H1 (cell line): ENCODE measurements around the gene HNRNPA3. TPM values are rescaled to one million over a fixed set of nuclear protein-coding genes. Genes with fewer than 3 reads are reported as not detected.

Experiments used
- CTCF ChIA-PET: fragments of 300-600 bp; sonication (Branson Sonifier 250); formaldehyde crosslinking; loops from one replicate; lab custom pipeline; 2021; ENCODE audit not compliant: partially characterized antibody; lab: Charles Lee
- POLR2A ChIA-PET: fragments of 300-600 bp; sonication (Branson Sonifier 250); formaldehyde crosslinking; loops from one replicate; lab custom pipeline; 2021; ENCODE audit warnings: inconsistent platforms; ENCODE audit not compliant: partially characterized antibody; lab: Charles Lee
- DNase-seq, 2 experiments: peaks; one replicate each; pipeline versions ENCODE4 v3.0.0 to v3.0.0-alpha.2; 2010 to 2022; ENCODE audit warnings: low spot score in 2 of 2, low read depth in 1 of 2, mixed read lengths in 1 of 2
- FAIRE-seq: peaks from 2 replicates; lab custom pipeline; 2011; peaks lifted over from hg19 to GRCh38; lab: Jason Lieb, UNC
- H2AFZ ChIP-seq: 2 replicates; pipeline ENCODE4 v1.8.1; 2012; ENCODE audit warnings: low read length, inconsistent platforms
- H2AK5ac ChIP-seq: 2 replicates; pipeline ENCODE4 v1.6.1; 2013; ENCODE audit warnings: low read depth, low read length
- H2BK120ac ChIP-seq: replicated peaks from 2 replicates; pipeline ENCODE3; 2013; ENCODE audit warnings: low read depth, low read length, inconsistent platforms
- H2BK12ac ChIP-seq: 2 replicates; pipeline ENCODE4 v1.6.1; 2013; ENCODE audit warnings: low read depth, low read length
- H2BK15ac ChIP-seq: 2 replicates; pipeline ENCODE4 v1.6.1; 2013; ENCODE audit warnings: low read length
- H2BK20ac ChIP-seq: 2 replicates; pipeline ENCODE4 v1.6.1; 2013; ENCODE audit warnings: low read length
- H2BK5ac ChIP-seq: 2 replicates; pipeline ENCODE4 v1.6.1; 2013; ENCODE audit warnings: low read depth, low read length
- H3K14ac ChIP-seq: 2 replicates; pipeline ENCODE4 v1.6.1; 2013; ENCODE audit warnings: inconsistent platforms; ENCODE audit not compliant: insufficient read length
- H3K18ac ChIP-seq: 2 replicates; pipeline ENCODE4 v1.6.1; 2013; ENCODE audit warnings: low read length; ENCODE audit errors: extremely low read depth
- H3K23ac ChIP-seq: 2 replicates; pipeline ENCODE4 v1.6.1; 2013; ENCODE audit warnings: inconsistent platforms; ENCODE audit not compliant: insufficient read length
- H3K23me2 ChIP-seq: 2 replicates; pipeline ENCODE4 v1.6.1; 2013; ENCODE audit warnings: low read depth, low read length
- H3K27ac ChIP-seq: 2 replicates; pipeline ENCODE4 v1.6.1; 2011; ENCODE audit warnings: low read depth, low read length, inconsistent platforms
- H3K27me3 ChIP-seq, 4 experiments: replicated peaks in 1 of 4; 1 replicate in 1 of 4; 2 replicates in 3 of 4; pipeline versions ENCODE4 v1.6.1 to v1.8.1; 2011 to 2013; ENCODE audit warnings: low read length in 3 of 4, mild to moderate bottlenecking in 3 of 4, inconsistent platforms in 2 of 4, mixed read lengths in 2 of 4, moderate library complexity in 1 of 4; ENCODE audit not compliant: control insufficient read depth in 3 of 4, insufficient read depth in 3 of 4; ENCODE audit errors: extremely low read depth in 1 of 4
- H3K36me3 ChIP-seq, 4 experiments: 2 replicates each; pipeline versions ENCODE4 v1.6.1 to v1.8.1; 2011 to 2013; ENCODE audit warnings: mild to moderate bottlenecking in 4 of 4, low read length in 3 of 4, moderate library complexity in 2 of 4, control low read depth in 1 of 4, inconsistent platforms in 1 of 4; ENCODE audit not compliant: insufficient read depth in 4 of 4, control insufficient read depth in 2 of 4
- H3K4ac ChIP-seq: replicated peaks from 2 replicates; pipeline ENCODE3; 2013; ENCODE audit warnings: low read length, low read depth, mixed read lengths, inconsistent platforms; ENCODE audit not compliant: insufficient read length
- H3K4me1 ChIP-seq, 4 experiments: replicated peaks in 1 of 4; 1 replicate in 1 of 4; 2 replicates in 3 of 4; pipeline versions ENCODE4 v1.6.1 to v1.8.1; 2011 to 2013; ENCODE audit warnings: low read length in 3 of 4, inconsistent platforms in 2 of 4, mixed read lengths in 1 of 4; ENCODE audit not compliant: insufficient read depth in 4 of 4, control insufficient read depth in 3 of 4
- H3K4me2 ChIP-seq, 2 experiments: 2 replicates each; pipeline versions ENCODE4 v1.6.1 to v1.8.1; 2011 to 2013; ENCODE audit warnings: low read depth in 2 of 2, low read length in 2 of 2, control low read depth in 1 of 2, inconsistent platforms in 1 of 2, mild to moderate bottlenecking in 1 of 2; ENCODE audit not compliant: insufficient read depth in 1 of 2
- H3K4me3 ChIP-seq, 4 experiments: fragments of 200-600, 300-600 bp in 1 of 4; sonication (generic), shearing (Covaris generic), sonication (Bioruptor Twin) in 1 of 4; 2 replicates each; pipeline versions ENCODE4 v1.5.1 to v1.8.1; 2011 to 2016; ENCODE audit warnings: low read length in 4 of 4, low read depth in 3 of 4, control low read depth in 2 of 4, inconsistent platforms in 2 of 4, mild to moderate bottlenecking in 2 of 4, mixed read lengths in 1 of 4, moderate library complexity in 1 of 4; ENCODE audit not compliant: insufficient read depth in 2 of 4; ENCODE audit errors: extremely low read depth in 1 of 4
- H3K56ac ChIP-seq: replicated peaks from 2 replicates; pipeline ENCODE3; 2013; ENCODE audit warnings: low read depth, mild to moderate bottlenecking, mixed read lengths, low read length, inconsistent platforms; ENCODE audit not compliant: insufficient read length
- H3K79me1 ChIP-seq: 2 replicates; pipeline ENCODE4 v1.6.1; 2013; ENCODE audit warnings: low read depth, low read length, control low read depth
- H3K79me2 ChIP-seq, 2 experiments: 2 replicates each; pipeline versions ENCODE4 v1.6.1 to v1.8.1; 2012 to 2013; ENCODE audit warnings: low read length in 2 of 2, mild to moderate bottlenecking in 2 of 2, inconsistent platforms in 1 of 2; ENCODE audit not compliant: insufficient read depth in 2 of 2, control insufficient read depth in 1 of 2
- H3K9ac ChIP-seq, 4 experiments: replicated peaks in 1 of 4; 1 replicate in 1 of 4; 2 replicates in 3 of 4; pipeline versions ENCODE4 v1.6.1 to v1.8.1; 2011 to 2013; ENCODE audit warnings: low read depth in 3 of 4, low read length in 3 of 4, control low read depth in 2 of 4, mild to moderate bottlenecking in 2 of 4, moderate library complexity in 2 of 4, inconsistent platforms in 1 of 4; ENCODE audit errors: extremely low read depth in 1 of 4
- H3K9me3 ChIP-seq, 2 experiments: 2 replicates each; pipeline versions ENCODE4 v1.6.1 to v1.8.1; 2012 to 2013; ENCODE audit warnings: mild to moderate bottlenecking in 2 of 2, moderate library complexity in 2 of 2, control low read depth in 1 of 2, inconsistent platforms in 1 of 2, low read depth in 1 of 2, low read length in 1 of 2, mixed read lengths in 1 of 2; ENCODE audit not compliant: insufficient read depth in 2 of 2
- H4K20me1 ChIP-seq, 2 experiments: replicated peaks in 1 of 2; 2 replicates each; pipeline versions ENCODE3 to v1.8.1; 2011 to 2013; ENCODE audit warnings: inconsistent platforms in 2 of 2, low read length in 2 of 2, mild to moderate bottlenecking in 1 of 2; ENCODE audit not compliant: insufficient read depth in 2 of 2, control insufficient read depth in 1 of 2
- H4K5ac ChIP-seq: 2 replicates; pipeline ENCODE4 v1.6.1; 2013; ENCODE audit warnings: low read length, low read depth, mixed read lengths, inconsistent platforms; ENCODE audit not compliant: insufficient read length
- H4K8ac ChIP-seq: 2 replicates; pipeline ENCODE4 v1.8.0; 2013; ENCODE audit warnings: mild to moderate bottlenecking, moderate library complexity, low read length, inconsistent platforms; ENCODE audit not compliant: insufficient read depth; ENCODE audit errors: extremely low read depth
- H4K91ac ChIP-seq: replicated peaks from 2 replicates; pipeline ENCODE3; 2013; ENCODE audit warnings: low read length, mixed read lengths, inconsistent platforms; ENCODE audit not compliant: insufficient read length
- TAF7 ChIP-seq: optimal IDR thresholded peaks from 2 replicates; pipeline ENCODE3; 2011; ENCODE audit warnings: low read depth, mild to moderate bottlenecking, inconsistent platforms, low read length, moderate library complexity, borderline replicate concordance
- YY1 ChIP-seq: IDR thresholded peaks from 2 replicates; pipeline ENCODE4 v1.6.1; 2011; ENCODE audit warnings: low read depth, mild to moderate bottlenecking, low read length
- WGBS, 2 experiments: shearing (Covaris generic) in 1 of 2; methylation state at CpG; one replicate each; pipeline versions ENCODE4 v1.1.6 to v1.1.7; 2013 to 2015; ENCODE audit warnings: low lambda C conversion rate in 2 of 2, mixed read lengths in 2 of 2, inconsistent platforms in 1 of 2, low coverage in 1 of 2, missing lambda C conversion rate in 1 of 2; ENCODE audit not compliant: insufficient replicate concordance in 2 of 2, insufficient coverage in 1 of 2, insufficient read length in 1 of 2; ENCODE audit errors: extremely low coverage in 1 of 2, missing lambda C conversion rate in 1 of 2; 5-methylcytosine and 5-hydroxymethylcytosine counted together
- polyA plus RNA-seq, 7 experiments: library from polyadenylated mRNA; depleted of rRNA in 3 of 7; stranded (reverse) in 5 of 7; unstranded in 2 of 7; fragments of >200 nt in 5 of 7; fragments of 200-250 nt in 2 of 7; gene quantifications; 1 replicate in 5 of 7; 2 replicates in 1 of 7; 4 replicates in 1 of 7; pipeline versions ENCODE4 v1.2.1 to v1.2.3, GENCODE V29; 2011 to 2013; ENCODE audit warnings: missing spikeins in 2 of 7, mixed read lengths in 2 of 7
- total RNA-seq: library from RNA; stranded (reverse); fragmentation: NEBNext Ultra II Directional; extraction: Animal tissue kit (Norgen Biotek cat#: 25700); gene quantifications from 2 replicates; pipeline ENCODE4 v1.2.1, GENCODE V29; 2021

The HNRNPA3 gene
- total and polyA plus RNA-seq, 2 of the 8 experiments (the other 6 are each of a cell fraction or from before 2014, with no cell fraction given): 66.1 to 408 TPM

- Histone ChIP-seq H3K18ac (no peak overlapping the region), H3K27me3 (peaks cover 0 to 2% (median 0%) of the 10 kb centered on the region in 4 experiments; a peak in 1 of 7 replicates), H3K27ac (no peak overlapping the region), H3K56ac (no peak overlapping the region), H3K23ac (no peak overlapping the region), H2AFZ (peak overlapping the region; percentile 70; the same call in 1 of the 2 replicates), H3K79me1 (no peaks in the 10 kb centered on the region), H2BK5ac (no peak overlapping the region), H3K4me3 (no peak overlapping the region), H4K91ac (no peak overlapping the region), H2BK120ac (no peak overlapping the region), H3K79me2 (no peaks in the 10 kb centered on the region), H3K23me2 (no peaks in the 10 kb centered on the region), H4K5ac (no peak overlapping the region), H3K4me2 (no peak overlapping the region), H2BK20ac (no peak overlapping the region), H3K9me3 (no peaks in the 10 kb centered on the region), H3K4me1 (peaks cover 4 to 14% (median 6%) of the 10 kb centered on the region in 4 experiments; a peak in 4 of 7 replicates), H2BK12ac (no peak overlapping the region), H4K20me1 (no peaks in the 10 kb centered on the region), H2BK15ac (no peak overlapping the region), H2AK5ac (no peak overlapping the region), H3K4ac (no peak overlapping the region), H3K14ac (no peak overlapping the region), H4K8ac (no peak overlapping the region), H3K9ac (no peak overlapping the region), H3K36me3 (no peaks in the 10 kb centered on the region)
- WGBS, 2 experiments: 88% methylated on average over 4 of the region's 4 CpGs; no CpG with 5 or more reads in 1 of the 2 experiments
- TF ChIP-seq TAF7 (no peak), YY1 (no peak)
- DNase-seq (no peak), FAIRE-seq (no peak)
- ChIA-PET POLR2A (interaction anchor here (1.7 to 2.1 kb wide), 2 partner anchors 39 to 52 kb away, joined by 5 read pairs; no protein-coding TSS in a partner anchor), CTCF (interaction anchor here (0.5 to 4.4 kb wide), 3 partner anchors 10 to 682 kb away, joined by 4 to 21 read pairs (median 6); no protein-coding TSS in a partner anchor)
Measured at GRCh38 chr2:177174486-177174885, 38.1 kb upstream of the HNRNPA3 start.
